Medulla oblongata (tissue), 1 donor: ENCODE results near the gene ALPP.
"Not testable (repeated sequence)": the region's sequence is repeated elsewhere in the genome, so short reads cannot be mapped to it uniquely, and the experiment has no call there.

Experiments
- DNase-seq: peaks from one replicate; pipeline ENCODE4 v3.0.0-alpha.2; 2015; ENCODE audit errors: extremely low spot score

Gene ALPP

GRCh38 chr2:232381204-232382031 lies 2.9 kb downstream of the ALPP start:
- not testable (repeated sequence) for DNase-seq

- DNase-seq: no peak
These were observed 4.0 kb downstream of the ALPP start for GRCh38 chr2:232382331-232383225.

- DNase-seq: no peak
These were observed 5.9 kb downstream of the ALPP start for GRCh38 chr2:232384466-232384865.

- not testable (repeated sequence) for DNase-seq
These were observed 6.5 kb downstream of the ALPP start for GRCh38 chr2:232385058-232385457.

GRCh38 chr2:232385660-232386489 lies 7.3 kb downstream of the ALPP start:
- DNase-seq: no peak

- no peak for DNase-seq
These were observed 7.9 kb downstream of the ALPP start for GRCh38 chr2:232386490-232386739.

GRCh38 chr2:232386740-232387450 lies 8.3 kb downstream of the ALPP start:
- no peak for DNase-seq

GRCh38 chr2:232387451-232388171 lies 9.1 kb downstream of the ALPP start:
- DNase-seq: no peak

GRCh38 chr2:232388324-232388891 lies 9.9 kb downstream of the ALPP start:
- no peak for DNase-seq

- no peak for DNase-seq
These were observed 10.8 kb downstream of the ALPP start for GRCh38 chr2:232389327-232389726.

GRCh38 chr2:232390661-232391060 lies 12.1 kb downstream of the ALPP start:
- no peak for DNase-seq

- DNase-seq: no peak
These were observed 15.0 kb downstream of the ALPP start for GRCh38 chr2:232393556-232393955.

- DNase-seq: not testable (repeated sequence)
These were observed 15.9 kb downstream of the ALPP start for GRCh38 chr2:232394431-232394830.

- no peak for DNase-seq
These were observed 17.0 kb downstream of the ALPP start for GRCh38 chr2:232395586-232395985.

- DNase-seq: no peak
These were observed 18.1 kb downstream of the ALPP start for GRCh38 chr2:232396683-232397082.

GRCh38 chr2:232398293-232399034 lies 19.9 kb downstream of the ALPP start:
- DNase-seq: no peak

GRCh38 chr2:232400256-232401015 lies 21.9 kb downstream of the ALPP start:
- DNase-seq: no peak

- no peak for DNase-seq
These were observed 24.0 kb downstream of the ALPP start for GRCh38 chr2:232402518-232402917.

GRCh38 chr2:232405943-232406510 lies 27.5 kb downstream of the ALPP start:
- DNase-seq: no peak
